G401.6 (cell line): Measurements from ENCODE around the gene SHE.
"Not testable (repeated sequence)": the region's sequence is repeated elsewhere in the genome, so short reads cannot be mapped to it uniquely, and the experiment has no call there.

Experiments
- FAIRE-seq: peaks from 2 replicates; lab custom pipeline; 2012; peaks lifted over from hg19 to GRCh38; lab: Jason Lieb, UNC

The SHE gene

GRCh38 chr1:154502066-154502743 is at the start of gene SHE, which contains the start of gene TDRD10:
TSS of gene SHE (minus strand) at chr1:154502412. CDS start at chr1:154502026, 386 bp downstream.
TSS of gene TDRD10 (plus strand) at chr1:154502219. CDS start at chr1:154506904, 4,685 bp downstream.
- FAIRE-seq, result no peak

GRCh38 chr1:154551474-154551873 is 49.3 kb upstream of the SHE start:
- FAIRE-seq, result no peak

GRCh38 chr1:154550657-154551056 is 48.4 kb upstream of the SHE start:
- no peak for FAIRE-seq

GRCh38 chr1:154550070-154550469 is 47.9 kb upstream of the SHE start:
- no peak for FAIRE-seq

- FAIRE-seq, result no peak
Measured at GRCh38 chr1:154549202-154549770, 47.1 kb upstream of the SHE start.

GRCh38 chr1:154548028-154548427 is 45.8 kb upstream of the SHE start:
- no peak for FAIRE-seq

- FAIRE-seq, result no peak
Measured at GRCh38 chr1:154547105-154547732, 45.0 kb upstream of the SHE start.

- FAIRE-seq, result peak; percentile 96
Measured at GRCh38 chr1:154546264-154547063, 44.3 kb upstream of the SHE start.

GRCh38 chr1:154541231-154541630 is 39.0 kb upstream of the SHE start:
- no peak for FAIRE-seq

GRCh38 chr1:154539486-154540483 is 37.6 kb upstream of the SHE start:
- FAIRE-seq, result no peak

- no peak for FAIRE-seq
Measured at GRCh38 chr1:154536570-154536969, 34.4 kb upstream of the SHE start.

- FAIRE-seq, result peak; percentile 71
Measured at GRCh38 chr1:154533952-154534844, 32.0 kb upstream of the SHE start.

GRCh38 chr1:154531950-154532349 is 29.7 kb upstream of the SHE start:
- FAIRE-seq, result not testable (repeated sequence)

GRCh38 chr1:154529308-154529707 is 27.1 kb upstream of the SHE start:
- FAIRE-seq, result no peak

GRCh38 chr1:154527192-154527591 is 25.0 kb upstream of the SHE start:
- no peak for FAIRE-seq

- FAIRE-seq, result no peak
Measured at GRCh38 chr1:154524881-154525280, 22.7 kb upstream of the SHE start.

- FAIRE-seq, result no peak
Measured at GRCh38 chr1:154521695-154522094, 19.5 kb upstream of the SHE start.

- no peak for FAIRE-seq
Measured at GRCh38 chr1:154520333-154520732, 18.1 kb upstream of the SHE start.

GRCh38 chr1:154519591-154519991 is 17.4 kb upstream of the SHE start:
- no peak for FAIRE-seq

- no peak for FAIRE-seq
Measured at GRCh38 chr1:154517661-154518060, 15.4 kb upstream of the SHE start.
